ENCODE measurements around the gene ATP2B1.

The ATP2B1 gene

DNA sequence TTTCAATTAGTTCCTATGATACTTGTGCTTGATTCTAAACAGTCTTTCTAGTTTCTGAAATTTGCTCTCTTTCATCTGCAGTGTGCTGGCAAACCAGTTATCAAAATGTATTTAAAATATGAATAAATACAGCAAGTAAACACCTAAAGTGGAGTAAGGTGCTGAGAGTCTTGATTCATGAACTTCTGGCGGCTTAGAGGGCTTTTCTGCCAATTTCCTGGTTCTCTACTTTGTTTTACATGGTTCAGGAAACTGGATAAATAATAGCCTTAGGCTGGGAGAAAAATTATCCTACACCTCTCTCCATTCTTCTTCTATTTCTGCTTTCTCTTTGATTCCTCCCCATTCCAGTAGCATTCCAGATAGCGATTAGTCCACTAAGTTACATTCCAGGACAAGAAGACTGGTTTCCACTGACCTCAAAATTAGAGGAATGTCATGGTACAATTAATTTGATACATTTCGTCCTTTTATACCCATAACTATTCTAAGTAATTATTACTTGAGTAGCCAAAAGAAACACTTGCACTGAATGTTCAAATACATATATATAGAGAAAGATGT, 14.9 kb downstream of the ATP2B1 start:
- DNase-seq (ENCODE audit: low read depth): peak; percentile 57
- no peak overlapping the region for H3K4me3 ChIP-seq (ENCODE audit: low read length)
- TF ChIP-seq, protein P1, sequence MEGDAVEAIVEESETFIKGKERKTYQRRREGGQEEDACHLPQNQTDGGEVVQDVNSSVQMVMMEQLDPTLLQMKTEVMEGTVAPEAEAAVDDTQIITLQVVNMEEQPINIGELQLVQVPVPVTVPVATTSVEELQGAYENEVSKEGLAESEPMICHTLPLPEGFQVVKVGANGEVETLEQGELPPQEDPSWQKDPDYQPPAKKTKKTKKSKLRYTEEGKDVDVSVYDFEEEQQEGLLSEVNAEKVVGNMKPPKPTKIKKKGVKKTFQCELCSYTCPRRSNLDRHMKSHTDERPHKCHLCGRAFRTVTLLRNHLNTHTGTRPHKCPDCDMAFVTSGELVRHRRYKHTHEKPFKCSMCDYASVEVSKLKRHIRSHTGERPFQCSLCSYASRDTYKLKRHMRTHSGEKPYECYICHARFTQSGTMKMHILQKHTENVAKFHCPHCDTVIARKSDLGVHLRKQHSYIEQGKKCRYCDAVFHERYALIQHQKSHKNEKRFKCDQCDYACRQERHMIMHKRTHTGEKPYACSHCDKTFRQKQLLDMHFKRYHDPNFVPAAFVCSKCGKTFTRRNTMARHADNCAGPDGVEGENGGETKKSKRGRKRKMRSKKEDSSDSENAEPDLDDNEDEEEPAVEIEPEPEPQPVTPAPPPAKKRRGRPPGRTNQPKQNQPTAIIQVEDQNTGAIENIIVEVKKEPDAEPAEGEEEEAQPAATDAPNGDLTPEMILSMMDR (conservative IDR thresholded peaks at IDR 0.05; ENCODE audit: low read depth, low read length): no peak

- H3K4me3 ChIP-seq (ENCODE audit: low read length): no peak overlapping the region
- no peak for DNase-seq (ENCODE audit: low read depth)
- TF ChIP-seq, protein P1 (conservative IDR thresholded peaks at IDR 0.05; ENCODE audit: low read depth, low read length): no peak
Measured at GRCh38 chr12:89692439-89692838, 16.2 kb downstream of the ATP2B1 start.

GRCh38 chr12:89691659-89692058, 17.0 kb downstream of the ATP2B1 start:
- no peak overlapping the region for H3K4me3 ChIP-seq (ENCODE audit: low read length)

DNA sequence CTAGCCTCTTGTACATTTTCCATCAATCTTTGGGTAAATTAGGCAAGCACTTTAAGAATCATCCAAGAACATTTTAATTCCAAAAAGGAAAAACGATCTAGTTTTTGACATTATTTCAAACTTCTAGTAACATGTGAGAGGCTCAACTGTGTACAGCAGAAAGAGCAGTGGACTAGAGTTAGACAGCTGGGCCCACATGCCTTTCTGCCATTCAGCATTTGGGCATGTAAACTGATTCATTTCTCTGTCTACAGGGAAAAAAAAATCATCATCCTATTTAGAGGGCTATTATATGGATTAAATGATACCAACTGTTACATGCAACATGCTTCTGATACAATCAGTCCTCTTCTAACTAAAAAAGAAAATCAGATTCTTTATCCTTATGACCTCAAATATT, 17.7 kb downstream of the ATP2B1 start:
- TF ChIP-seq, protein P1 (conservative IDR thresholded peaks at IDR 0.05; ENCODE audit: low read depth, low read length): no peak
- H3K4me3 ChIP-seq (ENCODE audit: low read length): no peak overlapping the region
- DNase-seq (ENCODE audit: low read depth): no peak

More at GRCh38 chr12:89691659-89692058, 17.0 kb downstream of the ATP2B1 start:
- DNase-seq (ENCODE audit: low read depth): no peak
- TF ChIP-seq, protein P1 (conservative IDR thresholded peaks at IDR 0.05; ENCODE audit: low read depth, low read length): no peak

- no peak overlapping the region for H3K4me3 ChIP-seq (ENCODE audit: low read length)
- DNase-seq (ENCODE audit: low read depth): no peak
- TF ChIP-seq, protein P1 (conservative IDR thresholded peaks at IDR 0.05; ENCODE audit: low read depth, low read length): no peak
Measured at GRCh38 chr12:89689306-89689705, 19.3 kb downstream of the ATP2B1 start.

GRCh38 chr12:89686311-89686710, 22.3 kb downstream of the ATP2B1 start:
- no peak overlapping the region for H3K4me3 ChIP-seq (ENCODE audit: low read length)
- no peak for DNase-seq (ENCODE audit: low read depth)
- TF ChIP-seq, protein P1 (conservative IDR thresholded peaks at IDR 0.05; ENCODE audit: low read depth, low read length): no peak

- TF ChIP-seq, protein P1 (conservative IDR thresholded peaks at IDR 0.05; ENCODE audit: low read depth, low read length): no peak
- no peak for DNase-seq (ENCODE audit: low read depth)
- H3K4me3 ChIP-seq (ENCODE audit: low read length): no peak overlapping the region
Measured at GRCh38 chr12:89685363-89685972, 23.2 kb downstream of the ATP2B1 start.
